Measurements from ENCODE around the gene SLC15A3.
A peak's percentile ranks its signal among the peaks of the same experiment; 100 is the strongest.
"Not testable (repeated sequence)": the region's sequence is repeated elsewhere in the genome, so short reads cannot be mapped to it uniquely, and the experiment has no call there.

SLC15A3 gene

GRCh38 chr11:60912851-60913528 is 39.0 kb downstream of the SLC15A3 start:
- DNase-seq = no peak

GRCh38 chr11:60912223-60912850 is 39.6 kb downstream of the SLC15A3 start:
- DNase-seq = peak; percentile 35

GRCh38 chr11:60910711-60911380 is 41.1 kb downstream of the SLC15A3 start:
- DNase-seq = no peak

GRCh38 chr11:60910281-60910687 is 41.7 kb downstream of the SLC15A3 start:
- no peak for DNase-seq

- DNase-seq = not testable (repeated sequence)
Measured at GRCh38 chr11:60909680-60910280, 42.2 kb downstream of the SLC15A3 start.

GRCh38 chr11:60908803-60909202 is 43.2 kb downstream of the SLC15A3 start:
- DNase-seq = no peak

- DNase-seq = peak; percentile 100
Measured at GRCh38 chr11:60906132-60906972, 45.6 kb downstream of the SLC15A3 start, which contains the start of gene PRPF19. Gene PRPF19 (minus strand): TSS chr11:60906585. CDS start chr11:60906382, 203 bp downstream.

GRCh38 chr11:60905551-60906113 is 46.3 kb downstream of the SLC15A3 start:
- peak; percentile 38 for DNase-seq

GRCh38 chr11:60905047-60905446 is 46.9 kb downstream of the SLC15A3 start:
- DNase-seq = no peak

GRCh38 chr11:60902625-60903024 is 49.4 kb downstream of the SLC15A3 start:
- DNase-seq = no peak

GRCh38 chr11:60900673-60901404 is 51.1 kb downstream of the SLC15A3 start:
- no peak for DNase-seq

GRCh38 chr11:60899977-60900376 is 52.0 kb downstream of the SLC15A3 start:
- no peak for DNase-seq

GRCh38 chr11:60899046-60899936 is 52.7 kb downstream of the SLC15A3 start:
- DNase-seq = peak; percentile 42

- no peak for DNase-seq
Measured at GRCh38 chr11:60897496-60897895, 54.5 kb downstream of the SLC15A3 start.

- no peak for DNase-seq
Measured at GRCh38 chr11:60895687-60896086, 56.3 kb downstream of the SLC15A3 start.

GRCh38 chr11:60891103-60891741 is 60.8 kb downstream of the SLC15A3 start:
- no peak for DNase-seq

- DNase-seq = no peak
Measured at GRCh38 chr11:60890696-60891095, 61.3 kb downstream of the SLC15A3 start.

- no peak for DNase-seq
Measured at GRCh38 chr11:60889869-60890311, 62.1 kb downstream of the SLC15A3 start.

GRCh38 chr11:60887556-60887955 is 64.4 kb downstream of the SLC15A3 start:
- peak; percentile 67 for DNase-seq
